Stimulated activated naive CD8-positive, alpha-beta T cell treated with anti-CD3 and anti-CD28 coated beads, Interleukin-15, Interleukin-2, amounts not matched to agents 100 ng/mL and 50 ng/mL, for 24 hours (primary cell): ENCODE data around the gene DMKN.

ENCODE experiments used
- H3K27ac Mint-ChIP-seq: one replicate; pipeline ENCODE4 v1.8.0; 2021; ENCODE audit warnings: mild to moderate bottlenecking, mixed read lengths
- H3K27me3 Mint-ChIP-seq: one replicate; pipeline ENCODE4 v1.8.0; 2021; ENCODE audit warnings: mixed read lengths
- H3K36me3 Mint-ChIP-seq: one replicate; pipeline ENCODE4 v1.8.0; 2021; ENCODE audit warnings: low read depth, mixed read lengths
- H3K4me1 Mint-ChIP-seq: one replicate; pipeline ENCODE4 v1.8.0; 2021; ENCODE audit warnings: low read depth, mixed read lengths
- H3K4me3 Mint-ChIP-seq: one replicate; pipeline ENCODE4 v1.8.0; 2021; ENCODE audit warnings: mild to moderate bottlenecking, mixed read lengths
- H3K9me3 Mint-ChIP-seq: one replicate; pipeline ENCODE4 v1.8.0; 2021; ENCODE audit warnings: mixed read lengths

Gene DMKN

DNA sequence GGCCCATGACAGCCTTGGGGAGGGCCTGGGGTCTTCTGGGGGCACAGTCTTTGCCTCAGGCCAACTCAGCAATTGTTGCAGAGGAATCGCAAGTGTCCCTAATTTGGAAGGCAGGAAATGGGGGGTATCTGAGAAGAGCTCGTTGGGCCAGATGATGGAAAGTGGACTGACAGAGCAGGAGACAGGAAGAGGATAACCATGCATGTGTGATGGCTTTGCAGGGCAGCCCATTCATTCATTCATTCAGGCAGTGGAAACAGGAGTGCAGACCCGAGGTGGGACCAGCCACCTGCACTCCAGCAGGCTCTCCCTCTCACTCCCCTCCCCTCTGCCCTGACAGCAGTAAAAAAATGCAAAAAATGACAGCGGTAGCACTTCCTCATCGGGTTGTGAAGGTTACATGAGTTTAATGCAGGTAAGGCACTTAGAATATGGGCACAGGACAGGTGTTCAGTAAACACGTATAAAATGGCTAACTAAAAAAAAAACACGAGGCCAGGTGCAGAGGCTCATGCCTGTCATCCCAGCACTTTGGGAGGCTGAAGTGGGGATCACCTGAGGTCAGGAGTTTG lies 27.0 kb upstream of the DMKN start:
- peak overlapping the region; percentile 9 for H3K27ac Mint-ChIP-seq
- H3K4me1 Mint-ChIP-seq, result peaks cover 11% of the 10 kb centered on the region
- H3K27me3 Mint-ChIP-seq, result no peaks in the 10 kb centered on the region
- H3K9me3 Mint-ChIP-seq, result no peaks in the 10 kb centered on the region
- peaks cover 27% of the 10 kb centered on the region for H3K36me3 Mint-ChIP-seq
- no peak overlapping the region for H3K4me3 Mint-ChIP-seq

DNA sequence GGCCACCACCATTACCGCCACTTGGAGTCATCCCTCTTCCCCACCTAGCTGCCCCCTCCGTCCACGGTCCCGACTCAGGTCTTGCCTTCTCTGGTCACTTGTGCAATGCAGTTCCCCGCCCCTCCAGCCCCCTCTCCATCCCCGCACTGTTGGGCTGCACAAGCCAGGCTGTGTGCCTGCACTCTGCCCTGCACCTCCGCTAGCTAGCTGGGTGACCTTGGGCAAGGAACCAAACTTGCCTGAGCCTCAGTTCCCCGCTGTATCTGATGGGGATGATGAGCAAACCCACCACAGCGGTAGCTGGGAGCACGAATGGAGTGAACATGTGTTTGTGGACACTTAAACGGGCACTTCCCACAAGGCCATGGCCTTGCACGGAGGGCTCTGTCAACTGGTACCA lies 26.4 kb upstream of the DMKN start:
- Mint-ChIP-seq H3K9me3 (no peaks in the 10 kb centered on the region), H3K36me3 (peaks cover 26% of the 10 kb centered on the region), H3K27ac (no peak overlapping the region), H3K4me3 (no peak overlapping the region), H3K4me1 (peaks cover 10% of the 10 kb centered on the region), H3K27me3 (peaks cover 2% of the 10 kb centered on the region)

DNA sequence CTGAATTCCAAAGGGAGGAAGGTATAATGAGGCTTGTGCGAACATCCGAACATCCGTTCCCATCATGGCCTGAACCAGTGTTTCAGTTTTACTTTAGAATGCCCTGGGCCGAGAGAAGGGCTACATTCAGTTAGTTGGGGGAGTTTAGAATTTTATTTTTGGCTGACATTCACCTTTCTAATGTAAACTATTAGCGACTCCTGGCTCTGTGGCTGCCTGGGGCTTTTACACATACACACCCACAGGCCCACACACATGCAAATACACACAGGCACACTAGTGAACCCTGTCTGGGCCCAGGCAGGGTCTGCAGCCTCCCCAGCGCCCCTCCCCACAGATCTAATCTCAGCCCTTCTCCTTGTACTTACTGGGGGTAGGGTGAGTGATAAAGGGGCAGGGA lies 25.9 kb upstream of the DMKN start:
- no peaks in the 10 kb centered on the region for H3K9me3 Mint-ChIP-seq
- H3K27ac Mint-ChIP-seq, result no peak overlapping the region
- H3K4me3 Mint-ChIP-seq, result no peak overlapping the region
- H3K4me1 Mint-ChIP-seq, result peaks cover 4% of the 10 kb centered on the region
- H3K27me3 Mint-ChIP-seq, result peaks cover 3% of the 10 kb centered on the region
- peaks cover 21% of the 10 kb centered on the region for H3K36me3 Mint-ChIP-seq

GRCh38 chr19:35534803-35535480 lies 21.5 kb upstream of the DMKN start:
- H3K27me3 Mint-ChIP-seq, result peaks cover 8% of the 10 kb centered on the region
- H3K9me3 Mint-ChIP-seq, result no peaks in the 10 kb centered on the region
- H3K4me1 Mint-ChIP-seq, result peaks cover 19% of the 10 kb centered on the region
- H3K4me3 Mint-ChIP-seq, result no peak overlapping the region
- no peaks in the 10 kb centered on the region for H3K36me3 Mint-ChIP-seq
- no peak overlapping the region for H3K27ac Mint-ChIP-seq

DNA sequence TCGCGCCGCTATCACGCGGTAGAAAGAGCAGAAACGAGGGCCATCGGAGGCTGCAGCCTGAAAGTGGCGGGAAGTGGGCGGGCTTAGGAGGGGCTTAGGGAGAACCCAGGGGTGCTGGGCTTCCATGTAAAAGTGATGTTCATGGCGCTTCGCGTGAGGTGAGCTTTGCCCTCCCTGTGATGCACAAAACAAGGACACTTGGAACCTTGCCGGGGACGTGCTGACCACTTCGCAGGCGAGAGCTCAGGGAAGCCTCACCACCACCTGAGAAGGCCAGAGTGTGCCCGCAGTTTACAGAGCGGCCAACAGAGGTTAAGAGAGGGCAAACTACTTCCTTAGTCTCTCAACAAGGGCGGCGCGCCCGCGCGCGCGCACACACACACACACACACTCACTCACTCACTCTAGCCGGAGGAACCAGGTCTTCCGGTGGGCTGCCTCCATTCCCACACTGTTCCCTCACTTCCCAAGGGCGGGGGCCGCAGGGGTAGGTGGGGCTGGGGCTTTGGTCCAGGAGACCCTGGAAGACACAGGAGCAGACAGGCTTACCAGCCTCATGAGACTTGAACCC lies 20.5 kb upstream of the DMKN start:
- no peak overlapping the region for H3K27ac Mint-ChIP-seq
- H3K4me3 Mint-ChIP-seq, result peak overlapping the region; percentile 28
- H3K4me1 Mint-ChIP-seq, result peaks cover 19% of the 10 kb centered on the region
- peaks cover 14% of the 10 kb centered on the region for H3K27me3 Mint-ChIP-seq
- no peaks in the 10 kb centered on the region for H3K9me3 Mint-ChIP-seq
- no peaks in the 10 kb centered on the region for H3K36me3 Mint-ChIP-seq

DNA sequence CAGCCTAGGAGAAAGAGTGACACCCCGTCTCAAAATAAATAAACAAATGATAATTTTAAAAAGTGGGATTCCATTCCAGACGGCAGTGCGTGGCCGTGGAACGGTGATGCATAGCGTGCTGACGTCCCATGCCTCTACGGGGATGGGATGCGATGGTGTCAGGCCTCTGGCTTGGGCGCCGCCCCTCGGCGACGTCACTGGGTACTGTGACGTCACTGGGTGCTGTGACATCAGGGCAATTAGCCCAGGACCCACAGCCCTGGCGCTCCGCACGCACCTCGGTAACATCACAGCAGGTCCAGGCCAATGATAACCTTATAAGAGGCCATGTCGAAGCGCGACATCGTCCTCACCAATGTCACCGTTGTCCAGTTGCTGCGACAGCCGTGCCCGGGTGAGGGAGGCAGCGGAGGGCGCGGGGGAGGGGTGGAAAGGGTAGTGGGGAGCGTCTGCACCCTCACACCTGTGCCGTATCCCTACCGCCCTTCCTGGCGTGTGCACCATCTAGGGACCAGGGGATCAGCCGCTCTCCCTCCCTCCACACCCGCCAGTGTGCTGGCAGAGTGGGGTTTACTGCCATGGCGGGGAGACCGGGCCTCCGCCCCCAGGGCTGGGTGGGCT lies 19.9 kb upstream of the DMKN start, which contains the start of gene GAPDHS:
Gene GAPDHS, plus strand, starts transcription at position 256 of the 621 bp plus-strand sequence. Its CDS starts 72 bp downstream, at position 328.
- no peak within 1 kb of the TSS for H3K27ac Mint-ChIP-seq
- no peaks in the 10 kb centered on the region for H3K9me3 Mint-ChIP-seq
- peaks cover 19% of the 10 kb centered on the region for H3K4me1 Mint-ChIP-seq
- peaks cover 20% of the 10 kb centered on the region for H3K27me3 Mint-ChIP-seq
- no peaks in the 10 kb centered on the region for H3K36me3 Mint-ChIP-seq
- H3K4me3 Mint-ChIP-seq, result peak within 1 kb of the TSS; percentile 28

- no peak overlapping the region for H3K27ac Mint-ChIP-seq
- H3K4me3 Mint-ChIP-seq, result no peak overlapping the region
- H3K36me3 Mint-ChIP-seq, result no peaks in the 10 kb centered on the region
- H3K27me3 Mint-ChIP-seq, result peaks cover 25% of the 10 kb centered on the region
- H3K9me3 Mint-ChIP-seq, result no peaks in the 10 kb centered on the region
- peaks cover 19% of the 10 kb centered on the region for H3K4me1 Mint-ChIP-seq
These were observed 17.8 kb upstream of the DMKN start for GRCh38 chr19:35531291-35531690.

DNA sequence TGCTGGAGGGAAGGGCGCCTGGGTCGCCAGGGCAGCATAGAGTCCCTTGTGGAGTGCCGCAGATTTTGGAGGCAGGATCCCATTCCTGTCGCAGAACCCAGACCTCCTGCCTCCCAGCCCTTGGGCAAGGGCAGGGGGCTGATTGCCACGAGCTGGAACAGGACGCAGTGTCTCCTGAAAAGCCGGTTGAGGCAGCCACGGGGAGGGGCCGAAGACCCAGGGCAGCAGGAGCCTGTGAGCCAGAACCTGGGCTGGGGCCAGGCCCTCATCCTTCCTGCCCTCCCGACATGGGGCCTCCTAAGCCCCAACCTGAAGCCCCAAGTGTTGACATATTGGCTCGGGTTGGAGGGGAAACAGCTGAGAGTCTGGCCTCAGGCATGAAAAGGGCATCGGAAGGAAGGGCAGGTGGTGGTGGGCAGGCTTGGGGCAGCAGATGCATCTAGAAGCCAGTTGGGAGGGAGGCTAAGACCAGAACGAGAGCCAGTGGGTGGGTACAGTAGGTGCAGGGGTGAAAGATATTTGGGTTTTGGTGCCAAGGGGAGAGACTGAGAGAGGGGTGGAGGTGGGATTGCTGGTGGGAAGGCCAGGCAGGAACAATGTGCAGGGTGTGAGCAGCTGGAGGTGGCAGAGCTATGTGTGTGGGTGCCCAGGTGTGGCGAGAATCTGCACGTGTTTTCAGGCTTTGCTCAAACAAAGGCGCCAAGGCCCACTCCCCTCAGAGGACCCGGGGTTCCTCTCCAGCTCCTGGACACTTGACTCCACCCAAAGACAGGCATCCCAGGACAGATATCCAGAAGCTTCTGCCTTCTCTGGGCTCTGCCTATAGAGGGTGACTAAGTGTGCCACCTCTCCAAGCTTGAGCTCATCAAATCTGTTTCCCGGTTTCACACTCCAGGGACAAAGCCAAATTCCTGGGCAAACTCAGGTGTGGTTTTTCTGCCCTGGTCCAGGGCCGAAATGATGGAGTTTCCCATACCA lies 16.1 kb upstream of the DMKN start:
- H3K4me1 Mint-ChIP-seq, result peaks cover 19% of the 10 kb centered on the region
- H3K9me3 Mint-ChIP-seq, result no peaks in the 10 kb centered on the region
- peaks cover 26% of the 10 kb centered on the region for H3K27me3 Mint-ChIP-seq
- H3K27ac Mint-ChIP-seq, result no peak overlapping the region
- H3K4me3 Mint-ChIP-seq, result no peak overlapping the region
- no peaks in the 10 kb centered on the region for H3K36me3 Mint-ChIP-seq

DNA sequence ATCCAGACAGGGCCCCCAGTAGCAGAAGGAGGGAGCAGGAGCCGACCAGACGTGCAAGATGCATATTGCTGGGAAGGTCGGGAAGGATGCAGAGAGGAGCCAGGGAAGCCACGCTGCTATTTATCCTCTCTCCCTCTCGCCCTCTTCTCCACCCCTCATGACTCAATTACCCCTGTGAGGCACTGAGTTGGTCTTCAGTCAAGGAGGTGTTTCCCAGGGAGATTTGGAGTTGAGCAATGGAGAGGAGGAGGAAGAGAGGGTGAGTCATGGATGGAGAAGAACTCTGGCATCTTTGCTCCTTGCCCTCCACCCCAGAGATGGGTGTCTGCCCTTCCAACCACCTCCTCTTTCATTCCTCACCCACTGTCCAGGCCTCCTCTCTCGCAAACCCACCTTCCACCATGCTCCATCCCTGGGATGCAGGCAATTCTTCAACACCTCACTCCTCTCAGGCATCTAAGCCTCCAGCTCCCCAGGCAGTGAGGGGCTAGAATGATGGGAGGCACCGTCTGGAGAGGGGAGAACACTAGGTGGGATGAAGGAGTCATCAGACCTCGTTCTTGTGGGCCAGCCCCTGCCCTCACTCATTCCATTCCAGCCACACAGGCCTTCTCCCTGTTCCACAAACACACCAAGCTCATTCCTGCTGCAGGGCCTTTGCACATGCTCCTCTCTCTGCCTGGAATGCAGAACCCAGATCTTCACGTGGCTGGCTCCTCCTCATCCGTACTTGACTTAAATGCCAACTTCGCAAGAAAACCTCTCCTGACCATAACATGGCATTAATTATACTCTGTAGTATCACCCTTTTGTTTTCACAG lies 15.0 kb upstream of the DMKN start, which contains the start of gene SBSN:
Gene SBSN, minus strand, starts transcription at position 94 of the 821 bp plus-strand sequence. Its CDS starts 30 bp downstream, at position 64.
- Mint-ChIP-seq H3K4me3 (no peak within 1 kb of the TSS), H3K4me1 (peaks cover 11% of the 10 kb centered on the region), H3K27ac (no peak within 1 kb of the TSS), H3K9me3 (no peaks in the 10 kb centered on the region), H3K36me3 (no peaks in the 10 kb centered on the region), H3K27me3 (peaks cover 31% of the 10 kb centered on the region)

- H3K4me3 Mint-ChIP-seq, result no peak overlapping the region
- H3K27ac Mint-ChIP-seq, result no peak overlapping the region
- H3K9me3 Mint-ChIP-seq, result no peaks in the 10 kb centered on the region
- no peaks in the 10 kb centered on the region for H3K36me3 Mint-ChIP-seq
- peaks cover 26% of the 10 kb centered on the region for H3K27me3 Mint-ChIP-seq
- no peaks in the 10 kb centered on the region for H3K4me1 Mint-ChIP-seq
These were observed 12.4 kb upstream of the DMKN start for GRCh38 chr19:35525873-35526272.

DNA sequence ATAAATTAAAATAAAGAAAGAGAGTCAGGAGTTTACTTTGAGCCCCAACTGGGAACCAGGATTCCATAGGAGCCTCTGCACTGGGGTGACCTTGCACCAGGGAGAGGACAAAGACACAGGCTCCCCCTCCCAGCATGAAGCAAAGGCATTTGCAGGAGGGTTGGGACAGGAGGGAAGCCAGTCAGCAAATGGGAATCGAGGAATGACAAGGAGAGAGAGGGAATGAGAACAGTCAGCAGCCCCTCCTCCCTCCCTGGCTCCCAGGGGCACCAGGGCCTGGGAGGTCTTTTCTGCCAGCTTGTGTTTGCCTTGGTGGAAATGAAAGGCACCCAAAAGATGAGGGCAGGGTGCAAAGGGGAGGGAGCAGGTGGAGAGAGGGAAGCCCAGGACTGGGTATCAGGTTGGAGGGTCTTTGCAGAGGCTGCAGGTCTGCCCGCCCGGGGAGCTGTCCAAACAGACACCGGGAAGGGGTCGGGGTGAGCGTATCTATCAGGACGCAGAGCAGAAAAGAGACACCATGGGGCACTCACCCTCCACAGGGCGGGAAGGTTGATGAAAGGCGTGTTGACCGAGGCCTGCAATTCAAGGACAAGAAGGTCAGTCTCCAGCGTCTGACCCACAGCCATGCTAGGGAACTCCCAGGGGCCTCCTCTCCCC lies 10.9 kb upstream of the DMKN start:
- no peaks in the 10 kb centered on the region for H3K36me3 Mint-ChIP-seq
- H3K9me3 Mint-ChIP-seq, result no peaks in the 10 kb centered on the region
- peaks cover 26% of the 10 kb centered on the region for H3K27me3 Mint-ChIP-seq
- no peak overlapping the region for H3K4me3 Mint-ChIP-seq
- H3K4me1 Mint-ChIP-seq, result no peaks in the 10 kb centered on the region
- no peak overlapping the region for H3K27ac Mint-ChIP-seq

GRCh38 chr19:35522745-35523327 lies 9.4 kb upstream of the DMKN start:
- Mint-ChIP-seq H3K4me3 (no peak overlapping the region), H3K36me3 (no peaks in the 10 kb centered on the region), H3K27me3 (peaks cover 14% of the 10 kb centered on the region), H3K9me3 (no peaks in the 10 kb centered on the region), H3K27ac (no peak overlapping the region), H3K4me1 (no peaks in the 10 kb centered on the region)

DNA sequence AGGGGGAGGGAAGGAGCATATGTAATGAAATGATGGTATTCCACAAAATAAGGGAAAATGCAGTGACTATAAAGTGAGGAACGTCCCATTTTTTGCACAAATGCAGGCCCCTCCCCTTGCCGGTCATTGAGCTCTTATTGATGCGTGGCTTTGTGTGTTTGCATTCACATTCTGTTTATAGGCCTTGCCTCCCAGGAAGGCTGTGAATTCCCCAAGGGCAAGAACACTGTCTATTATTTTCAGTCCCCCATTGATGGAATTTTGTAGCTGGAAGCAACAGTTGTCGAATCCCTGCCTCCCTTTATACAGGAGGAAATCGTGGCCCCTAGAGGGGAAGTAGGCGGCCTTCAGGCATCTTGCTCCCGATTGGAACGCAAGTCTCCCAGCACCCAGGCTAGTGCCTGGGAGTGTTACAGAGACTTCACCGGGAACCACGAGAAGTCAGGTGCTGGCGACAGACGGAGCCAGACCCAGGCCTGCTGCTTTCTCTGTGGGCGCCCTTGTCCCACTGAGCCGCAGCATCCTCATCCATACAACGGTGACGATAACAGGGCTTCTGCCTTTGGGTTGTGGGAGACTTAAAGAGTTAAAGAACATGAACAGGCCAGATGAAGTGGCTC lies 7.8 kb upstream of the DMKN start:
- Mint-ChIP-seq H3K4me1 (no peaks in the 10 kb centered on the region), H3K9me3 (no peaks in the 10 kb centered on the region), H3K27me3 (peaks cover 19% of the 10 kb centered on the region), H3K4me3 (no peak overlapping the region), H3K36me3 (no peaks in the 10 kb centered on the region), H3K27ac (no peak overlapping the region)
